Activated T-cell treated with anti-CD3 and anti-CD28 coated beads for 4 hours (primary cell): ENCODE data around the gene SLC30A2.

ENCODE experiments used
- DNase-seq: peaks from one replicate; pipeline ENCODE4 v3.0.0-alpha.2; 2020

SLC30A2 gene

GRCh38 chr1:26020941-26021646 is 24.8 kb downstream of the SLC30A2 start:
- DNase-seq: no peak

DNA sequence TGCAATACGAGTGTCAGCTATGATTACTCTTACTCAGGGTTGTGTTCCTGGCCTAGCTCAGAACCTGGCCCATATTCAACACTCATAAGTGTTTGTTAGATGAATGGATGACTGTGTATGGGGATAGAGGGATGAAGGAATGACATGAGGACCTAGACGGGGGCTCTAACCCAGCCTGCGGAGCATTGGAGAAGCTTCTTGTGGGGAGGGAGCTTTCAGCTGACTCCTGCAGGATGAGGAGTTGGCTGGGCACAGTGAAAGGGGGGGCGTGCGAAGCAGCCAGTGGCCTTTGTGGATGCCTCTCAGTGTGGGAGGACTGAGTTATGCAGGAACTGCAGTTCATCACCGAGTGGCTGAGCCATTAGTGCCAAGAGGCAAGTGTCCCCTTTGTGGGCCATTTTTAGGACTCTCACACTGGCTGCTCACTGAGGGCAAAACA is 25.6 kb downstream of the SLC30A2 start:
- DNase-seq: no peak

DNA sequence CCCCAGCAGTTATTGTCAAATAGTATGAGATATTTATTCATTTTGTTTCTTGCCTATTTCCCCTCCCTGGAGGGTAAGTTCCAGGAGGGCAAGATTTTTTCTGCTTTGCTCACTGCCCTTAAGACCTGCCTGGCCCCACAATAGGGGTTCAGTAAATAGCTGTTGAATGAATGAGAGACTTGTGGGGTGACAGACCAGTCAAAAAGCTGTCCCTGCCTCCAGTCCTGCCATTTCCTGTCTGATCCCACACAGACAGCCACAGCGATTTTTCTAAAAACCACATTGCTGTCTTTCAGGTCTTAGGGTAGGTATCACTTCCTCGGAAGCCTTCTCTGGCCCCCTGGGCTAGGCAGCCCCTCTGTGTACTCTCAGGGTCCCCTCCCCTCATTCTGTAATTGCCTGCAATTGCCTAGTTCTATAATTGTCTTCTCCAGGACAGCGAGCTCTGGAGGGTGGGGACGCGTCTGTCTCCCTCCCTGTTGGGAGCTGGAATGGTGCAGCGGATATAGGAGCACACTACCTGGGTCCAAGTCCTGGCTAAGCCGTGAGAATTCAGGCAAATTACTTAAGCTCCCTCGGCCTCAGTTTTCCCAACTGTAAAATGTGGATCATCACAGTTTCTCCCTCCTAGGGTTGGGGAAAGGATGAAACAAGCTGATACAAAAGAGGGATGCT is 26.1 kb downstream of the SLC30A2 start:
- no peak for DNase-seq

- DNase-seq: no peak
Measured at GRCh38 chr1:26017606-26018005, 28.3 kb downstream of the SLC30A2 start.

DNA sequence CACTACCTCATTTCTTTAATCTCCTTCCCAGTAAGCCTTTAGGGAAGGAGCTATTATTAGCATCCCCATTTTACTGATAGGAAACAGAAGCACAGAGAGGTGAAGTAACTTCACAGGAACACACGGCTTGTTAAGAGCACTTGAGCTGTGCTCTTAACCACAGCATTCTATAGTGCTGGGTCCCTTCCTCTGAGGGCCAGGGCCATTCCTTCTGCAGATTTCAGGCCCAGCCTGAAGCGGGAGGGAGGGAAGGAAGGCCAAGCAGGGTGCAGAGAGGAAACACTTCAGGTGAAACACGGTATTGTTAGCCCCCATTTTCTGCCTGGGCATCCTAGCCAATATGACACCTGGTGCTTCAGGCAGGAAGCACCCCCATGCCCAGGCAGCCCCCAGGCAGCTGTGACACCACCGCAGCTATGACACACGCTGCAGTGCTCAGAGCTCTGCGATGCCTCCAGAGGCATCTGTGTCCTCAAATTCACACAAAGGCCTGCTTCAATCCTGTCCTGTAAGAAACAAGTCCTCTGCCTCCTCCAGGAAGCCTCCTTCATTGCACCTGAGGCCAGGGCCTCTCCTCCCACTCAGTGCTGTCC is 28.9 kb downstream of the SLC30A2 start:
- no peak for DNase-seq

DNA sequence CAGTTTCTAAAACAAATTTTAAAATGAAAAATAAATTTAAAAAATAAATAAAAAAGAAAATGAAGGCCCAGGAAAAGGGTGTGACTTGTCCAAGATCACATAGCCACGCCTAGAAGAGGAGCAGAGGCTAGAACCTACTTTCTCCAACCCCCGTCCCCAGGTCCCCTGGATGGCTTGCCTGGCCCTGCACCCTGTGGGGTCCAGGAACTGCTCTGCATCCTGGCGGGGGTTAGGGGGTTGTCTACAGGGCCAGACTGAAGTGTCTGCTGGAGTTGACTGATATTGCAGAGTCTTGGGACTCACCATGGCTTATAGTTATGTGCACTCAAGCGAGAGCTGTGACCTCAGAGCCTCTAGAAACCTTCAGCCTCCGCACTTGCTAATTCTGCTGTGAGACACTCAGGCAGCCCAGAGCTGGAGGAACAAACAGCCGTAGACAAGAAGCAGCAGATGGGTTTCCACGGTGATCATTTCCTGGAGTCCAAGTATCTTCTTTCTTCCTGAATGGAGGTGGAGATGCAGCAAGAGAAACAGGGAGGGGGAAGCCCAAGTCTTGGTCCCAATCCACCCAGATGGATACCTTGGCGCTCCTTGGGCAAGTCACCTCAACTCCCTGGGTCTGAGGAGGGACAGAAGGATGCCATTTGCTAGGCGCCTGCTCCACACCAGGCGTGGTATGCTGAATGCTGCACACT is 29.5 kb downstream of the SLC30A2 start:
- DNase-seq: no peak

- no peak for DNase-seq
Measured at GRCh38 chr1:26015358-26015757, 30.6 kb downstream of the SLC30A2 start.

DNA sequence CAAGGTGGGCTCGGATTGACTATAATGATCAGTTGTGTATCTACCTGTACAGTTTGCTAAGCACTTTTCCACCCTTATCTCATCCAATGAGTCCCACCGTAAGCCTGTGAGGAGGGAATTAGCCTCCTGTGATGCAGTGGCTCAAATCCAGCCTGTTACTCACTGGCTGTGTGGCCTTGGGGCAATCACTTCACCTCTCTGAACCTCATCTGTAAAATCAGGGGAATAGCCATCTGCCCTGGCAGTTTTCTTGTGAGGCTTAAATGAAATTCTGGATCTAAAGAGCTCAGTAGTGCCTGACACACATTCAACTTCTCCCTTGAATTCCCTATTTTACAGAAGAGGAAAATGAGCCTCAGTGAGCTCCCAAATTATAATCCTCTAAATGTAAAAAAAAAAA is 31.7 kb downstream of the SLC30A2 start:
- no peak for DNase-seq

- no peak for DNase-seq
Measured at GRCh38 chr1:26012864-26013263, 33.1 kb downstream of the SLC30A2 start.

DNA sequence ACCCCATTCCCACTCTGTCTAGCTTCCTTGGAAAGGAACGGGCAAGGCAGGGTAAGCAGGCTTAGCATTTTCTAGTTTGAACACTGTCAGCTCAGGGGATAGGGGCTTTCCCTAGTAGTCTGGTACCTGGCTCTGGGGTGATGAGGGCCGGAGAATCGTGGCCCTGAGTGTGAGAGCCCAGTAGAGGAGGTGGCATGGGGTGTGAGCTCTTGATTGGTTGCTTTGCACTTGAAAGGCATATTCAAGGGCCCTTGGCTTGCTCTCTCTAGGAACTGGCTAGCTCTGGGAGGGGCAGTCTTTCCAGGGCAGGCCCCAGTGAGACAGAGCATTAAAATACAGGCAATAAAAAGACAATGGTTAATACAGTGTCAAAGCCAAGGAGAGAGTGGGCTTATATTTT is 35.1 kb downstream of the SLC30A2 start:
- DNase-seq: no peak

DNA sequence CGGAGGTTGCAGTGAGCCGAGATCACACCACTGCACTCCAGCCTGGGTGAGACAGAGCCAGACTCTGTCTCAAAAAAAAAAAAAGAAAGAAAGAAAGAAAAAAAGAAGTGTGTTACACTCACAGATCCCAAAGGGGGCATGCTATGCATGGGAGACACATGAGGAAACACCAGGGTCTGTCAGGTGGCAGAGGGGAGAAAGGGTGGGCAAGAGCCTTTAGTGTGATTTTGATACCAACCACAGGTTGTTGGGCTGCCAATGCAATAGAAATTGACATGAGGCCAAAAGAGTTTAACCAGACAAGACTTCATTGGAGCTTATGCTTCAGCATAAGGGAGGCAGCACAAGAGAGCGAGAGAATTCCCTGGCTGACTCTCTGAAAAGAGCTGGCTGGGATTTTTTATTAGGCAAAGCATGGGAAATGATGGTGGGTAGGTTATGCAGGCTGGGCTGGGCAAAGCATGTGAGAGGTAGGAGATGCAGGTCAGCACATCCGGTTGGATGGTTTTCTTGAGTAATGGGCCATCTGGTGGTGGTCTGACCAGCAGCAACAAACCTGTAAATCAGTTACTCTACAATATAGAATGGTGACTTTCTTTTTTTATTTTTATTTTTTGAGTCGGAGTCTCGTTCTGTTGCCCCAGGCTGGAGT is 36.0 kb downstream of the SLC30A2 start:
- DNase-seq: no peak

- no peak for DNase-seq
Measured at GRCh38 chr1:26006710-26007109, 39.2 kb downstream of the SLC30A2 start.

DNA sequence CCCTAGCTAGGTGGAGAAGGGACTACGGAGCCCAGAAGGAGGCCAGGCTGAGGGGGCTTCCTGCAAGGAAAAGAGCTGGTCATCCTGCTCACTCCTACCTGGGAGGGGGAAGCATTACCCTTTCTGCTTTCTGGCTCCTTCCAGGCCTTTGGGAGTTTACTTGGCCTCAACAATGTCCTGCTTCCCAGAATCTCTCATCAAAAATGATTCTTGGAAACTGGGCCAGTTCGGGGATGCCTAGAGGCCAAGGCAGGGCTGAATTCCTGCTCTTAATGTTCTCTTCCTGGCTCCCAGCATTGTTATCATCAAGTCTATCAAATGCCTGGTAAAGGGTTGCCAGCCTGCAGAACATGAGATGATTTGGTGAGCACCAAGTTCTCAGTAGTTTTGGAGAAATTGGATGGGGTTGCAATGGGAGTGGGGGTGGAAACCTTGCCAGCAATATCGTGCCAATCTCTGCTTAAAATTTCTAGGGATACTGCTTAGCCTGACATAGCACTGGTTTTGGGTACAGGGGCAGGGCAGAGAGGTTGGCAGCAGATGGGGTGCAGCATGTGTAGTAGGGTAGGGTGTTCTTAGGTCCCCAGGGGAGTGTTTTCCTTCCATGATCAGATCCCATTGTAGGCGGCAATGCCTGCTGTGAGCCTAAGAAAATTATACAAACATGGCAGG is 40.3 kb downstream of the SLC30A2 start:
- no peak for DNase-seq

GRCh38 chr1:26003756-26004155 is 42.2 kb downstream of the SLC30A2 start:
- DNase-seq: no peak

DNA sequence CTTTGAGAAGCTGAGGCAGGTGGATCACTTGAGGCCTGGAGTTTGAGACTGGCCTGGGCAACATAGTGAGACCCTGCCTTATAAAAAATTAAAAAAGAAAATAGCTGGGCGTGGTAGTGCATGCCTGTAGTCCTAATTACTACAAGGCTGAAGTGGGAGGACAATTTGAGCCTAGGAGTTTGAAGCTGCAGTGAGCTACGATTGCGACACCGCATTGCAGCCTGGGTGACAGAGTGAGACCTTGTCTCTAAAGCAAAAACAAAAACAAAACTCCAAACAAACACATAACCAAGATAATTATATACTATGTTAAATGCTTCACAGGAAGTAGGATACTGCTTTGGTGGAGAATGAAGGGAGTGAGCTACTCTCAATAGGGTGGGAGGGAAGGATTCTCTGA is 42.7 kb downstream of the SLC30A2 start:
- no peak for DNase-seq

GRCh38 chr1:25999041-25999800 is 46.7 kb downstream of the SLC30A2 start:
- DNase-seq: no peak

DNA sequence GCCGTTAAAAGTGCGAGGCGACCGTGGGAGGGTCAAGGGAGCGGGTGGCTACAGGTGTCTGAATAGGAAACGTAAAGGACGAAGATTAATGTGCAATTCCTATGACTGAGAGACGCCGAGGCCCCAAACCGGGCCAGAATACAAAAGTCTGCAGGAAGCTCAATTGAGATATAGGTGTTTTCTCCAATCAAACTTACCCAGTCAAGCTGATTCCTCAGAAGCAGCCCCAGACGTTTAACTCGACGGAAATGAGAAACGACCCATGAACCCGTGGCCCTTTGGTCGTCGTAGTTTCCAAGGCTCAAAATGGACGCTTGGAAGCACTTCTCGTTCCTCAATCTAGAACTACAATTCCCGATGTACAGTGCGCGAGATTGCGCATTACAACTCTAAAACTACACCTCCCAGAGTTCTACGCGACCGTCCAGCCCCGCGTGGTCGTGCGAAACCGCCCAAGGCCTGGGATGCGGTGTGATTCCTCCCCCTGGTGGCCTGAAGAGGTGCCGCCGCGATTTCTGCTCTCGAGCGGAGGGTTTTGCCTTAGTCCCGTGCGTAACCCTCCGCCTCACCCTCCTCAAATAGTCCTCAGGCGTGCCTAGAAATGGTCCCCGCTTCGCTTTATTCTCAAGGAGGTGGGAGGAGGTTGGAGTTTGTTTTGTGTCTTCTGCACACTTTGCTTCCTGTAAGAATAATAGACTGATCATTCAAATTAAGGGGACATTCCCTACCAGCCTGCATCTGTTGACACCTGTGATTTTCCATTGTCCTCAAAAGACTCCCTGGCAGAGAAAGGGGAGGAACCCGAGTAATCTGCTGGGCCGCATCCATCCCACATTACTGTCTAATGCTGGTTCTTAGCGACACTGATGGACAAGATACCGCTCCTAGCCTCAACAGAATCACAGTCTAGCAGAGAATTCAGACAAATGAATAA is 47.8 kb downstream of the SLC30A2 start, which contains the start of gene PAFAH2:
Gene PAFAH2, minus strand, starts transcription at position 236 of the 934 bp plus-strand sequence. CDS start 7,247 bp downstream, outside the sequence.
- DNase-seq: peak; percentile 93

- no peak for DNase-seq
Measured at GRCh38 chr1:25996966-25997827, 48.7 kb downstream of the SLC30A2 start.

- DNase-seq: no peak
Measured at GRCh38 chr1:25994402-25995150, 51.3 kb downstream of the SLC30A2 start.
